ENCODE results near the gene NRXN2.

Gene NRXN2

DNA sequence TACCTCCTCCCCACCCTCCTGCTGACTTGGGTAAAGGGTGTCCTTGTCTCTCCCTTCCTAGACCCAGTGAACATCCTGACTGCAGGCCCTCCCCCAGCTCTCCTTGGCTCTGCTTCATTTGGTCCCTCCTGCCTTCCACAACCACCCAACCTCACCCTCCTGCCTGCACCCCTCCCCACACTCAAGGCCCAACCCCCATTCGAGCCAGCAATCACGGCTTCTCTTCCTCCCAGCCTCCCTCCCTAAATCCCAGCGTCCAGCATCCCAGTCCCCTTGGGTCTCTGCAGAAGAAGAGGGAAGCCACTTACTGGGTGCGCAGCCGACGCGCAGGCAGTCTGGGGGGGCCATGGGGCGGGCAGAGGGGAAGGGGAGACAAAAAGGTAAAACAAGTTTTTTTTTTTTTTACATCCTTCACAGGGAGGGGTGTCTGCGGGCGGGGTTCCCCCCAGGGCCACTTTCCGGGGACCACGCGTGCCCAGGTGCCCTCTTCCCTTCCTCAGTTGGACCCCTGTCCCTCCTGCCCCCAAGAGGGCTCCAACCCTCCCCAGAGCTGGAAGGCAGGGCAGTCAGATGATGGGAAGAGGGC, 69.5 kb downstream of the NRXN2 start:
- no peak overlapping the region for H3K27ac ChIP-seq
- CTCF ChIA-PET, result interaction anchor here (0.6 to 3.5 kb wide), 7 partner anchors 9 to 209 kb away, joined by 3 to 37 read pairs (median 4); no protein-coding TSS in a partner anchor
- POLR2A ChIA-PET (ENCODE audit: low non-redundant PET), result no interaction called here
- TF ChIP-seq, protein P1, sequence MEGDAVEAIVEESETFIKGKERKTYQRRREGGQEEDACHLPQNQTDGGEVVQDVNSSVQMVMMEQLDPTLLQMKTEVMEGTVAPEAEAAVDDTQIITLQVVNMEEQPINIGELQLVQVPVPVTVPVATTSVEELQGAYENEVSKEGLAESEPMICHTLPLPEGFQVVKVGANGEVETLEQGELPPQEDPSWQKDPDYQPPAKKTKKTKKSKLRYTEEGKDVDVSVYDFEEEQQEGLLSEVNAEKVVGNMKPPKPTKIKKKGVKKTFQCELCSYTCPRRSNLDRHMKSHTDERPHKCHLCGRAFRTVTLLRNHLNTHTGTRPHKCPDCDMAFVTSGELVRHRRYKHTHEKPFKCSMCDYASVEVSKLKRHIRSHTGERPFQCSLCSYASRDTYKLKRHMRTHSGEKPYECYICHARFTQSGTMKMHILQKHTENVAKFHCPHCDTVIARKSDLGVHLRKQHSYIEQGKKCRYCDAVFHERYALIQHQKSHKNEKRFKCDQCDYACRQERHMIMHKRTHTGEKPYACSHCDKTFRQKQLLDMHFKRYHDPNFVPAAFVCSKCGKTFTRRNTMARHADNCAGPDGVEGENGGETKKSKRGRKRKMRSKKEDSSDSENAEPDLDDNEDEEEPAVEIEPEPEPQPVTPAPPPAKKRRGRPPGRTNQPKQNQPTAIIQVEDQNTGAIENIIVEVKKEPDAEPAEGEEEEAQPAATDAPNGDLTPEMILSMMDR (conservative IDR thresholded peaks at IDR 0.05; ENCODE audit: low read depth), result no peak
- DNase-seq (ENCODE audit: low spot score), result no peak

DNA sequence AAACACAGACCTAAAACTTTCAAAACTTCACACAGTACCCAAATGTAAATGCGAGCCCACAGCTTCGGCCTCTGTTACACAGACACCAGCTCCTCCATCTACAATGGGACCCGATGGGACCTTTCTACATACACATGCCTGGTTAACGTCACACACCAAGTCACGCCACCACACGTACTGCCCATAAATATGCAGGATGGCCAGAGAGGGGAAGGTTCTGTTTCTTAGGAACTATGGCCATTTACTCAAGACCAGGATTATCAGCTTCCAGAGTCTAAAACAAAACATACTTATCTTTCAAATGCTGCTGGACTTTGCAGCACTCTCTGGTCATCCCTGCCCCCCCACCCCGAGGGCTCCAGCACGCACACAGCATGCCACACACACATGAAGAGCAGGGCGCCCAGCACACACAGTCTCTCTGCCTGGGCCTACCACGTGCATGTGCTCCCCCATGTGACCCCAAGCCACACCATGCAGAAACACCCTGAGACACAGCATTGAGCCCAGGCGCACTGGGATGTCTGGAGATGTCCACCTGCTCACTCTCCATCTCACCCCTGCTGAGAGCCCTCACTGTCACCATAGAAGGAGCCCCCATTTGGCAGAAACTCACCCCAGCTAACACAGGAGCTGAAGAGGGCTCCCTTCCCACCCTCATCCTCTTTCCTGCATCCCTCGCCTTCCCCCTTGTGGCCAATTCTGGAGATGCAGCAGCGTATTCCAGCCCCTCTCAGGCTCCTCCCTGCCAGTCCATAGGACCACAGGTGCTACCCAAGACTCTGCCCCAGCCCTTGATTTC, 70.2 kb downstream of the NRXN2 start:
- ChIA-PET POLR2A (ENCODE audit: low non-redundant PET) (no interaction called here), CTCF (interaction anchor here (0.6 to 3.5 kb wide), 11 partner anchors 8 to 253 kb away, joined by 3 to 37 read pairs (median 3); no protein-coding TSS in a partner anchor)
- DNase-seq (ENCODE audit: low spot score), result peak; percentile 89
- TF ChIP-seq, protein P1 (conservative IDR thresholded peaks at IDR 0.05; ENCODE audit: low read depth), result peak; percentile 86
- H3K27ac ChIP-seq, result no peak overlapping the region

DNA sequence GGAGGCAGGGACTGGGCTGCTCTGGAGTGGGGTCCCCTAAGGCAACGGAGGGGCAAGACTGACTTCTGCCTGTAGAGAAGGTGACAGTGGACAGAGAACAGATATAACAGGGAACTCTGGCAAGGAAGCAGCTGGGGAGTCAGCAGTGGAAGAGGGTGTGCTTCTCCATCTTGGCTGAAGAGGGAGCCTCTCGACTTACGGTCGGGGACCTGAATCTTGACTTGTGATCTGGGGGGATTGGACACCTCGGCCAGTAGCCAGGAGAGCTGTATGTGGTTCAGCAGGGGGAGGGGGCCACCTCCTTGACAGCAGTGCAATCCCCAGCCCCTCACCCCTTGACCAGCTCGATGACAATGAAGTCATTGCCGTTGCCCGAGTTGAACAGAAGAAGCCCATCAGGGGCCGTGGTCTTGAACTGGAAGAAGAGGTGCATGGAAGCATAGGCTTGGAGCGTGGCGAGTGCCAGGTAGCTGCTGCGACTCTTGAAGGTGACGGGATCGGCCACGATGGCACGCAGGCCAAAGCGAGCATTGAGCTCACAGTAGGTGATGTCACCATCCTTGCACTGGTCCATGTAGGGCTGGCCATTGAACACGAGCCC, 72.0 kb downstream of the NRXN2 start:
- DNase-seq (ENCODE audit: low spot score), result peak; percentile 42
- TF ChIP-seq, protein P1 (conservative IDR thresholded peaks at IDR 0.05; ENCODE audit: low read depth), result peak; percentile 38
- POLR2A ChIA-PET (ENCODE audit: low non-redundant PET), result interaction anchor here (0.7 kb wide), 1 partner anchor 296 kb away, joined by 3 read pairs; no protein-coding TSS in a partner anchor
- H3K27ac ChIP-seq, result no peak overlapping the region
- CTCF ChIA-PET, result interaction anchor here (0.6 to 3.5 kb wide), 15 partner anchors 8 to 963 kb away, joined by 3 to 37 read pairs (median 4); no protein-coding TSS in a partner anchor

DNA sequence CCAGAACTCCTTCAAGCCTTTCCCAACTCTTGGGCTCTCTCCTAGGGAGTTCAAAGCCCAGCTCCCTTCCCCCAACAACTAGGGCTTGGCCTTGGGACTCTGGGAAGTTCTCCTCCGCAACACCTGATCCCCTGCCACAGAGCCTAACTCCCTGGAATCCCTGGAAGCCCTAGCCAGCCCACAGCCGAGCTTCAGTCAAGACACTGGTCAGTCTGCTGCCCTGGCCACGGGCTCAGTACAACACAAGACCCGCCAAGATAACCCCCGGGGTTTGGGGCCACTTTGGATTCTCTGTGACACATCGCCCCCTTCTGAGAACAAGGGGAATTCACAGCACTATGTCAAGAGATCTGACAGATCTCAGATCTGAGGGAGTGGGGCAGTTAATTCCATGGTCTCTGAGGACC, 73.7 kb downstream of the NRXN2 start:
- TF ChIP-seq, protein P1 (conservative IDR thresholded peaks at IDR 0.05; ENCODE audit: low read depth), result no peak; the same call in 1 of the 2 replicates
- no peak overlapping the region for H3K27ac ChIP-seq
- peak; percentile 20 for DNase-seq (ENCODE audit: low spot score)
- CTCF ChIA-PET, result interaction anchor here (0.5 to 3.0 kb wide), 5 partner anchors 95 to 200 kb away, joined by 3 to 26 read pairs (median 3); no protein-coding TSS in a partner anchor
- POLR2A ChIA-PET (ENCODE audit: low non-redundant PET), result no interaction called here

DNA sequence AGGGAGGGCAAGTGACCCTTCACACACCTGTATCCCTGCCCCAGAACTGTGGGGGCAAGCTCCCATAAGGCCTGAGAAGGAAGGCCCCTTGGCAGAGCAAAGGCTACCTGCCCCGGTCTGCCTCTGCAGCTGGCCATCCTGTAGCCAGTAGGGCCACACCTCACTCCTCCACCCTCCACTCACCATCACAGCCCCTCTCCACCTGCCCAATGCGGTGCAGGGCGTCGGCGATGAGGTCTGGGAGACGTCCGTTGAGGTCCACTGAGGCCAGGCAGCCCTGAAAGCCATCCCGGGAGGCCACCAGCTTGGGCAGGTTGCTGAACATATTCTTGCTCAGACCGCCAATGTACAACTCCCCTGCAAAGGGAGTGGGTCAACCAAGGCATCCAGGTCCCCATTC, 74.4 kb downstream of the NRXN2 start:
- POLR2A ChIA-PET (ENCODE audit: low non-redundant PET), result no interaction called here

More for the DNA sequence above, 74.4 kb downstream of the NRXN2 start:
- TF ChIP-seq, protein P1 (conservative IDR thresholded peaks at IDR 0.05; ENCODE audit: low read depth), result no peak
- DNase-seq (ENCODE audit: low spot score), result no peak
- CTCF ChIA-PET, result interaction anchor here (0.7 to 1.8 kb wide), 4 partner anchors 95 to 199 kb away, joined by 3 to 12 read pairs (median 4); no protein-coding TSS in a partner anchor
- no peak overlapping the region for H3K27ac ChIP-seq

Data from RWPE1 (cell line).